A549 (cell line): ENCODE data around the gene CNGA2. TPM values are rescaled to one million over a fixed set of nuclear protein-coding genes. Genes with fewer than 3 reads are reported as not detected.

Experiments used
- ATAC-seq, 2 experiments: fragments of 200-7000 bp in 1 of 2; fragments of >200 bp in 1 of 2; cut with Nextera tagmentation in 1 of 2; cut with Tn5 transposase in 1 of 2; 3 replicates each; pipeline versions ENCODE4 v1.8.0 to v1.9.1; 2018 to 2020; ENCODE audit warnings: mild to moderate bottlenecking in 1 of 2, moderate library complexity in 1 of 2
- CTCF ChIA-PET: fragments of 300-600 bp; sonication (Branson Sonifier 250); formaldehyde crosslinking; extraction: SDS; loops from one replicate; lab custom pipeline; 2021; ENCODE audit warnings: antibody characterized with exemption, inconsistent platforms; lab: Yijun Ruan, JAX
- POLR2A ChIA-PET: fragments of 350-600 bp; formaldehyde crosslinking; extraction: SDS; loops from one replicate; lab custom pipeline; 2021; ENCODE audit warnings: antibody characterized with exemption, inconsistent platforms; lab: Yijun Ruan, JAX
- DNase-seq, 2 experiments: peaks; one replicate each; pipeline versions ENCODE4 v3.0.0 to v3.0.0-alpha.2; 2011 to 2016; ENCODE audit warnings: low read depth in 1 of 2, low spot score in 1 of 2
- FAIRE-seq: peaks from 2 replicates; lab custom pipeline; 2011; peaks lifted over from hg19 to GRCh38; lab: Jason Lieb, UNC
- H3K27ac ChIP-seq, 2 experiments: fragments of >200 bp; sonication (Bioruptor Twin); formaldehyde crosslinking; 3 replicates each; pipeline ENCODE4 v1.5.1; 2016 to 2017
- H3K4me1 ChIP-seq: fragments of >200 bp; sonication (Bioruptor Twin); formaldehyde crosslinking; 3 replicates; pipeline ENCODE4 v1.6.1; 2016
- H3K4me2 ChIP-seq: fragments of >200 bp; sonication (Bioruptor Twin); formaldehyde crosslinking; 3 replicates; pipeline ENCODE4 v1.6.1; 2016
- H3K4me3 ChIP-seq: fragments of >200 bp; sonication (Bioruptor Twin); formaldehyde crosslinking; 3 replicates; pipeline ENCODE4 v1.5.1; 2016
- H3K9me3 ChIP-seq: fragments of >200 bp; sonication (Bioruptor Twin); formaldehyde crosslinking; 3 replicates; pipeline ENCODE4 v1.6.1; 2016
- CEBPB ChIP-seq, 2 experiments: fragments of >200 bp in 1 of 2; sonication (Bioruptor Twin) in 1 of 2; formaldehyde crosslinking in 1 of 2; IDR thresholded peaks; 2 replicates each; pipeline ENCODE4 v1.6.1; 2012 to 2016
- CHD4 ChIP-seq: fragments of 200-600 bp; sonication (generic); IDR thresholded peaks from 2 replicates; pipeline ENCODE4 v1.6.1; 2016; ENCODE audit warnings: antibody characterized with exemption, mild to moderate bottlenecking, borderline replicate concordance
- EHF ChIP-seq: fragments of 250-450 bp; sonication (Bioruptor Pico); IDR thresholded peaks from 2 replicates; pipeline ENCODE4 v1.5.0; 2020; ENCODE audit warnings: mild to moderate bottlenecking
- ESRRA ChIP-seq: fragments of 150-350 bp; IDR thresholded peaks from 2 replicates; pipeline ENCODE4 v1.6.1; 2014; ENCODE audit warnings: mild to moderate bottlenecking, low read length, borderline replicate concordance
- FOSB ChIP-seq: fragments of 250-450 bp; sonication (Bioruptor Pico); IDR thresholded peaks from 2 replicates; pipeline ENCODE4 v1.5.0; 2020; ENCODE audit warnings: mild to moderate bottlenecking, moderate library complexity
- FOSL2 ChIP-seq, 2 experiments: fragments of 450-650 bp in 1 of 2; fragments of >200 bp in 1 of 2; sonication (Bioruptor Twin) in 1 of 2; formaldehyde crosslinking; IDR thresholded peaks; 2 replicates each; pipeline versions ENCODE4 v1.5.0 to v1.6.1; 2016 to 2020; ENCODE audit warnings: mild to moderate bottlenecking in 1 of 2, moderate library complexity in 1 of 2
- HEYL ChIP-seq: fragments of 250-450 bp; sonication (Bioruptor Pico); IDR thresholded peaks from 2 replicates; pipeline ENCODE4 v1.8.0; 2021; ENCODE audit warnings: mild to moderate bottlenecking, moderate library complexity
- HMGXB4 ChIP-seq: fragments of 250-450 bp; sonication (Bioruptor Pico); IDR thresholded peaks from 2 replicates; pipeline ENCODE4 v1.5.0; 2021; ENCODE audit warnings: mild to moderate bottlenecking, moderate library complexity, borderline replicate concordance
- JUNB ChIP-seq: fragments of >200 bp; sonication (Bioruptor Twin); formaldehyde crosslinking; IDR thresholded peaks from 2 replicates; pipeline ENCODE4 v1.6.1; 2016
- KDM1A ChIP-seq: fragments of 200-600 bp; sonication (generic); IDR thresholded peaks from 2 replicates; pipeline ENCODE4 v1.6.1; 2016; ENCODE audit warnings: low read depth, mild to moderate bottlenecking
- KDM5A ChIP-seq: fragments of 200-600 bp; sonication (generic); IDR thresholded peaks from 2 replicates; pipeline ENCODE4 v1.6.1; 2016; ENCODE audit warnings: antibody characterized with exemption, mild to moderate bottlenecking
- NFE2L2 ChIP-seq: fragments of 150-350 bp; conservative IDR thresholded peaks from 2 replicates; pipeline ENCODE4 v1.6.1; 2014; ENCODE audit warnings: low read length
- PBX3 ChIP-seq: IDR thresholded peaks from 2 replicates; pipeline ENCODE4 v1.6.1; 2012
- POLR2A ChIP-seq: IDR thresholded peaks from 2 replicates; pipeline ENCODE4 v1.6.1; 2012; ENCODE audit warnings: mild to moderate bottlenecking, low read length
- POLR2AphosphoS2 ChIP-seq: conservative IDR thresholded peaks from 2 replicates; pipeline ENCODE4 v1.6.1; 2012; ENCODE audit warnings: low read length, improper control_type of control experiment, inconsistent platforms
- RNF2 ChIP-seq: fragments of 200-600 bp; sonication (generic); IDR thresholded peaks from 2 replicates; pipeline ENCODE4 v1.6.1; 2016; ENCODE audit warnings: low read depth, mild to moderate bottlenecking, antibody characterized with exemption, moderate library complexity, borderline replicate concordance
- ZC3H11A ChIP-seq: fragments of 450-650 bp; IDR thresholded peaks from 2 replicates; pipeline ENCODE4 v1.6.1; 2014; ENCODE audit warnings: antibody characterized with exemption, mild to moderate bottlenecking
- ZSCAN20 ChIP-seq: fragments of 250-450 bp; sonication (Bioruptor Pico); IDR thresholded peaks from 2 replicates; pipeline ENCODE4 v1.8.0; 2022; ENCODE audit warnings: mild to moderate bottlenecking, moderate library complexity
- WGBS: methylation state at CpG from one replicate; pipeline ENCODE4 v1.1.6; 2017; ENCODE audit errors: missing lambda C conversion rate; 5-methylcytosine and 5-hydroxymethylcytosine counted together
- polyA plus RNA-seq, 4 experiments: library from polyadenylated mRNA; depleted of rRNA in 3 of 4; stranded (reverse); fragments of >200 nt; fragmentation: RNase III in 1 of 4; extraction: RNeasy Plus Mini Kit Qiagen cat#74134 plus additional on column Dnase treatment in 1 of 4; gene quantifications; 2 replicates in 3 of 4; 3 replicates in 1 of 4; pipeline ENCODE4 v1.2.3, GENCODE V29; 2011 to 2017
- TF ChIP-seq, protein P1 (sequence below): fragments of 150-350 bp; IDR thresholded peaks from 2 replicates; pipeline ENCODE4 v1.6.1; 2014; ENCODE audit warnings: low read depth, mild to moderate bottlenecking, low read length
- TF ChIP-seq, protein P2 (sequence below): fragments of 200-600 bp; sonication (generic); IDR thresholded peaks from 2 replicates; pipeline ENCODE4 v1.6.1; 2016; ENCODE audit warnings: antibody characterized with exemption, mild to moderate bottlenecking, moderate library complexity
- TF ChIP-seq, protein P3 (sequence below): fragments of >200 bp; sonication (Bioruptor Twin); formaldehyde crosslinking; IDR thresholded peaks from 3 replicates; pipeline ENCODE4 v1.5.1; 2016
- TF ChIP-seq, protein P4 (sequence below): IDR thresholded peaks from 2 replicates; pipeline ENCODE4 v1.6.1; 2012

CNGA2 gene
- polyA plus RNA-seq, 2 of the 4 experiments (the other 2 are of a cell fraction), result not detected

DNA sequence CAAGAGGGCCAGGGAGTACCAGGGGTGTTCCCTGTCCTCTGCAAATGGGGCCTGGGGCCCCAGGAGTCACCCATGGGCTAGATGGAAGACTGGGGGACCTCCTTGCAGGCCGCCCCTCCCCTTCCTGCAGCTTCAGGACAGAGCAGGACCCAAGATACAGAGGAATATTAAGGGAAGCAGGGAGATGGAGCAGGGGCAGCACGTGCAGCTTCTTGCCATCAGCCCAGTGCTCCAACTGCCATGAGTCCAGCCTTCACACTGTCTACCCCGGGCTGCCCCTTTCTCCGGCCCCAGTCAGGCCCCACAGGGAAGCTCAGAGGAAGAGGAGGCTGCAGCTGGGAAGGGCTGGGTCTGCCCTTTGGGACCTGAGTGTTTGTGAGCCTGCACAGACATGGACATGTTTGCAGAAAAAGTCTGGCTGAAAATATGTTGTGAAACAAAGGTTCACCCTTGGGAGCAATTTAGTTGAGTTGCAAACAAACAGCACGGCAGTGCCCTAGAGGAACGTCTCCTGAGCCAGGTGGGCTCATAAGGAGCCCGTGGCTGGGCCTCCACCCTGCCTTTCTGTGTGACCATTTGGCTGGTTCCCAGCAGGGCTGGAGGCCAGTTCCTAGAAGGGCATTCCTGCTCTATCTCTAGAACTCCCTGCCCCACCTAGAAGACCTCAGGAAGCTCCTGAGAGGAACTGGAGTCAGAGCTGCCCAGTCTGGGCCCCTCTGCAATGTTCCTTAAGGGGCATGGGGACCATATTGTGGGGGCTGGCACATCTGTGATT lies 9.8 kb upstream of the CNGA2 start:
- ATAC-seq, result no peak
- CTCF ChIA-PET, result interaction anchor here (3.2 kb wide), 1 partner anchor 11 kb away, joined by 12 read pairs; no protein-coding TSS in a partner anchor
- TF ChIP-seq ESRRA (no peak), RNF2 (no peak), KDM5A (no peak)
- TF ChIP-seq, protein P1, sequence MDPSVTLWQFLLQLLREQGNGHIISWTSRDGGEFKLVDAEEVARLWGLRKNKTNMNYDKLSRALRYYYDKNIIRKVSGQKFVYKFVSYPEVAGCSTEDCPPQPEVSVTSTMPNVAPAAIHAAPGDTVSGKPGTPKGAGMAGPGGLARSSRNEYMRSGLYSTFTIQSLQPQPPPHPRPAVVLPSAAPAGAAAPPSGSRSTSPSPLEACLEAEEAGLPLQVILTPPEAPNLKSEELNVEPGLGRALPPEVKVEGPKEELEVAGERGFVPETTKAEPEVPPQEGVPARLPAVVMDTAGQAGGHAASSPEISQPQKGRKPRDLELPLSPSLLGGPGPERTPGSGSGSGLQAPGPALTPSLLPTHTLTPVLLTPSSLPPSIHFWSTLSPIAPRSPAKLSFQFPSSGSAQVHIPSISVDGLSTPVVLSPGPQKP, result no peak
- Histone ChIP-seq H3K4me2 (no peak overlapping the region), H3K27ac (no peak overlapping the region), H3K4me3 (no peak overlapping the region), H3K4me1 (no peaks in the 10 kb centered on the region), H3K9me3 (no peaks in the 10 kb centered on the region)
- WGBS, result 15% methylated on average over 4 of the region's 7 CpGs
- no peak for FAIRE-seq
- POLR2A ChIA-PET, result no interaction called here
- DNase-seq, result no peak

- no peak for TF ChIP-seq EHF (CRISPR knock-in tag)
- no peak for TF ChIP-seq JUNB
- TF ChIP-seq FOSL2 (IDR thresholded peaks at IDR 0.05), result no peak
- TF ChIP-seq FOSL2 (CRISPR knock-in tag; IDR thresholded peaks at IDR 0.05), result no peak
- TF ChIP-seq, protein P1, result no peak
- no peak for TF ChIP-seq FOSB (CRISPR knock-in tag)
- no peak for TF ChIP-seq POLR2A
- no peak for TF ChIP-seq ZSCAN20 (CRISPR knock-in tag)
- TF ChIP-seq KDM5A, result no peak
- no peak for TF ChIP-seq CHD4
- TF ChIP-seq, protein P2, sequence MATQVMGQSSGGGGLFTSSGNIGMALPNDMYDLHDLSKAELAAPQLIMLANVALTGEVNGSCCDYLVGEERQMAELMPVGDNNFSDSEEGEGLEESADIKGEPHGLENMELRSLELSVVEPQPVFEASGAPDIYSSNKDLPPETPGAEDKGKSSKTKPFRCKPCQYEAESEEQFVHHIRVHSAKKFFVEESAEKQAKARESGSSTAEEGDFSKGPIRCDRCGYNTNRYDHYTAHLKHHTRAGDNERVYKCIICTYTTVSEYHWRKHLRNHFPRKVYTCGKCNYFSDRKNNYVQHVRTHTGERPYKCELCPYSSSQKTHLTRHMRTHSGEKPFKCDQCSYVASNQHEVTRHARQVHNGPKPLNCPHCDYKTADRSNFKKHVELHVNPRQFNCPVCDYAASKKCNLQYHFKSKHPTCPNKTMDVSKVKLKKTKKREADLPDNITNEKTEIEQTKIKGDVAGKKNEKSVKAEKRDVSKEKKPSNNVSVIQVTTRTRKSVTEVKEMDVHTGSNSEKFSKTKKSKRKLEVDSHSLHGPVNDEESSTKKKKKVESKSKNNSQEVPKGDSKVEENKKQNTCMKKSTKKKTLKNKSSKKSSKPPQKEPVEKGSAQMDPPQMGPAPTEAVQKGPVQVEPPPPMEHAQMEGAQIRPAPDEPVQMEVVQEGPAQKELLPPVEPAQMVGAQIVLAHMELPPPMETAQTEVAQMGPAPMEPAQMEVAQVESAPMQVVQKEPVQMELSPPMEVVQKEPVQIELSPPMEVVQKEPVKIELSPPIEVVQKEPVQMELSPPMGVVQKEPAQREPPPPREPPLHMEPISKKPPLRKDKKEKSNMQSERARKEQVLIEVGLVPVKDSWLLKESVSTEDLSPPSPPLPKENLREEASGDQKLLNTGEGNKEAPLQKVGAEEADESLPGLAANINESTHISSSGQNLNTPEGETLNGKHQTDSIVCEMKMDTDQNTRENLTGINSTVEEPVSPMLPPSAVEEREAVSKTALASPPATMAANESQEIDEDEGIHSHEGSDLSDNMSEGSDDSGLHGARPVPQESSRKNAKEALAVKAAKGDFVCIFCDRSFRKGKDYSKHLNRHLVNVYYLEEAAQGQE, result no peak
- no peak for TF ChIP-seq HMGXB4 (CRISPR knock-in tag)
- TF ChIP-seq ZC3H11A, result no peak
- no peak for TF ChIP-seq NFE2L2
- no peak for TF ChIP-seq KDM1A
- TF ChIP-seq CEBPB (IDR thresholded peaks at IDR 0.05), result no peak
- no peak for TF ChIP-seq POLR2AphosphoS2
- TF ChIP-seq, protein P3, sequence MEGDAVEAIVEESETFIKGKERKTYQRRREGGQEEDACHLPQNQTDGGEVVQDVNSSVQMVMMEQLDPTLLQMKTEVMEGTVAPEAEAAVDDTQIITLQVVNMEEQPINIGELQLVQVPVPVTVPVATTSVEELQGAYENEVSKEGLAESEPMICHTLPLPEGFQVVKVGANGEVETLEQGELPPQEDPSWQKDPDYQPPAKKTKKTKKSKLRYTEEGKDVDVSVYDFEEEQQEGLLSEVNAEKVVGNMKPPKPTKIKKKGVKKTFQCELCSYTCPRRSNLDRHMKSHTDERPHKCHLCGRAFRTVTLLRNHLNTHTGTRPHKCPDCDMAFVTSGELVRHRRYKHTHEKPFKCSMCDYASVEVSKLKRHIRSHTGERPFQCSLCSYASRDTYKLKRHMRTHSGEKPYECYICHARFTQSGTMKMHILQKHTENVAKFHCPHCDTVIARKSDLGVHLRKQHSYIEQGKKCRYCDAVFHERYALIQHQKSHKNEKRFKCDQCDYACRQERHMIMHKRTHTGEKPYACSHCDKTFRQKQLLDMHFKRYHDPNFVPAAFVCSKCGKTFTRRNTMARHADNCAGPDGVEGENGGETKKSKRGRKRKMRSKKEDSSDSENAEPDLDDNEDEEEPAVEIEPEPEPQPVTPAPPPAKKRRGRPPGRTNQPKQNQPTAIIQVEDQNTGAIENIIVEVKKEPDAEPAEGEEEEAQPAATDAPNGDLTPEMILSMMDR, result no peak
- TF ChIP-seq PBX3, result no peak
- TF ChIP-seq HEYL, result no peak
- TF ChIP-seq, protein P4, sequence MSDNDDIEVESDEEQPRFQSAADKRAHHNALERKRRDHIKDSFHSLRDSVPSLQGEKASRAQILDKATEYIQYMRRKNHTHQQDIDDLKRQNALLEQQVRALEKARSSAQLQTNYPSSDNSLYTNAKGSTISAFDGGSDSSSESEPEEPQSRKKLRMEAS, result no peak
- Histone ChIP-seq H3K4me1 (no peaks in the 10 kb centered on the region), H3K27ac (no peak overlapping the region), H3K4me2 (no peak overlapping the region), H3K9me3 (no peaks in the 10 kb centered on the region), H3K4me3 (no peak overlapping the region)
- DNase-seq (no peak), ATAC-seq (no peak), FAIRE-seq (no peak)
- ChIA-PET CTCF (interaction anchor here (1.5 to 3.2 kb wide), 2 partner anchors 12 to 28 kb away, joined by 4 to 12 read pairs; no protein-coding TSS in a partner anchor), POLR2A (no interaction called here)
- no CpG with 5 or more reads among the region's 1 CpG for WGBS
Measured at GRCh38 chrX:151725338-151725614, 9.3 kb upstream of the CNGA2 start.
